Midbrain (tissue), 1 donor: ENCODE results near the gene BZW1.
A peak's percentile ranks its signal among the peaks of the same experiment; 100 is the strongest.
"Not testable (repeated sequence)": the region's sequence is repeated elsewhere in the genome, so short reads cannot be mapped to it uniquely, and the experiment has no call there.

Experiments used
- DNase-seq: peaks from one replicate; lab custom pipeline; 2025; lab: John Stamatoyannopoulos, UW

BZW1 gene

GRCh38 chr2:200791905-200792304 lies 19.8 kb upstream of the BZW1 start:
- DNase-seq = no peak

GRCh38 chr2:200794143-200794542 lies 17.6 kb upstream of the BZW1 start:
- DNase-seq = no peak

- no peak for DNase-seq
Observed at GRCh38 chr2:200795028-200795440, 16.7 kb upstream of the BZW1 start.

- no peak for DNase-seq
Observed at GRCh38 chr2:200796561-200796960, 15.1 kb upstream of the BZW1 start.

GRCh38 chr2:200797242-200797770 lies 14.4 kb upstream of the BZW1 start:
- DNase-seq = no peak

GRCh38 chr2:200798514-200798913 lies 13.2 kb upstream of the BZW1 start:
- DNase-seq = no peak

GRCh38 chr2:200800458-200800857 lies 11.3 kb upstream of the BZW1 start:
- no peak for DNase-seq

GRCh38 chr2:200801431-200801830 lies 10.3 kb upstream of the BZW1 start:
- DNase-seq = not testable (repeated sequence)

- no peak for DNase-seq
Observed at GRCh38 chr2:200809506-200810251, 2.0 kb upstream of the BZW1 start.

GRCh38 chr2:200810252-200810997 lies 1.3 kb upstream of the BZW1 start:
- DNase-seq = no peak

- DNase-seq = no peak
Observed at GRCh38 chr2:200810998-200811332, 745 bp upstream of the BZW1 start.

GRCh38 chr2:200812122-200813022 lies 662 bp downstream of the BZW1 start:
- peak; percentile 41 for DNase-seq

- DNase-seq = no peak
Observed at GRCh38 chr2:200814276-200814815, 2.6 kb downstream of the BZW1 start.

GRCh38 chr2:200814917-200815316 lies 3.2 kb downstream of the BZW1 start:
- DNase-seq = no peak

GRCh38 chr2:200818732-200819131 lies 7.0 kb downstream of the BZW1 start:
- not testable (repeated sequence) for DNase-seq

GRCh38 chr2:200820573-200821234 lies 9.0 kb downstream of the BZW1 start:
- no peak for DNase-seq

- no peak for DNase-seq
Observed at GRCh38 chr2:200821686-200822245, 10.1 kb downstream of the BZW1 start.

- no peak for DNase-seq
Observed at GRCh38 chr2:200828104-200828503, 16.4 kb downstream of the BZW1 start.

GRCh38 chr2:200828572-200829257 lies 17.0 kb downstream of the BZW1 start:
- no peak for DNase-seq

GRCh38 chr2:200829258-200829655 lies 17.5 kb downstream of the BZW1 start:
- DNase-seq = no peak
